Hypothalamus (tissue), 51 donors: ENCODE measurements around the gene FHIT.

Source experiments
- DNase-seq, 51 donors: peaks; one replicate each; lab custom pipeline; 2025; lab: John Stamatoyannopoulos, UW

FHIT gene

GRCh38 chr3:60395173-60395762 lies 856.0 kb downstream of the FHIT start:
- no peak for DNase-seq

DNA sequence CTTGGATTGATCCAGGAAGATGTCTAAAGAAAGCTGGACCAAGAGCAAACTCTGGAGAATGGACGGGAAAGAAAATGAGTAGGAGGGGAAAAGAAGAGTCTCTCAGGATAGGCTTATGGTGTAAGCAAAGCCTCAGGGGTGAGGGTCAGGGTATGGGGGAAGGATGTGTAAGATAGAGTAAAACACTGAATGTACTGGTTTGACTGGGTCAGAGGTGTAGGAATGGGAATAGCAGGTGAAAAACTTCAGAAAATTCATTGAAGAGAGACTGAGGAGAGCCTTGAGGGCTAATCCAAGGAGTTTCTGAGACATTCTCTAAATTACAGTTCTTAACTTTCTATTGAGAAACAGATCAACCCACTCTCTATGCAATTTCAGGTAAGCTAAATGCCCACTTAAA lies 857.3 kb downstream of the FHIT start:
- no peak for DNase-seq

DNA sequence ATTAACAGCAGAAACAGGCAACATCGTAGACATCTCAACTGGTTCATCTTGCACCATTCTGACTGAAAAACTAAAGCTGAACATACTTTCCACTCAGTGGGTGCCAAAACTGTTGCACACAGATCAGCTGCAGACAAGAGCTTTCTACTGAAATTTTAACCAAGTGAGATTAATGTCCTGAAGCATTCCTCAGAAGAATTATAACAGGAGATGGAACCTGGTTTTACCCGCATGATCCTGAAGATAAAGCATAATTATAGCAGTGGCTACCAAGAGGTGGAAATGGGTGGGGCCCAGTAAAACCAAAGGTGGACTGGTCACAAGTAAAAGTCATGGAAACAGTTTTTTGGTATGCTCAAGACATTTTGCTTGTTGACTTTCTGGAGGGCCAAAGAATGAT lies 858.8 kb downstream of the FHIT start:
- no peak for DNase-seq

DNA sequence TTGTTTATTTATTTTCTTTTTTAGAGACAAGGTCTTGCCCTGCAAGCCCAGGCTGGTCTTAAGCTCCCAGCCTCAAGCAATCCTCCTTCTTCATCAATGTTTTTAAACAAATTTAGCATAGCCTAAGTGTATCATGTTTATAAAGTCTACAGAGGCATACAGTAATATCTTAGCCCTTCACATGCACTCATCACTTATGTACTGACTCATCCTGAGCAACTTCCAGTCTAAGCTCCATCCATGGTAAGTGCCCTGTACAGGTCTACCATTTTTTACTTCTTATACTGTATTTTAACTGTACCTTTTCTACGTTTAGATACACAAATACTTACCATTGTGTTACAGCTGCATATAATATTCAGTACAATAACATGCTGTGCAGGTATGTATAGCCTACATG lies 860.0 kb downstream of the FHIT start:
- DNase-seq, result no peak

GRCh38 chr3:60388731-60389130 lies 862.5 kb downstream of the FHIT start:
- no peak for DNase-seq

DNA sequence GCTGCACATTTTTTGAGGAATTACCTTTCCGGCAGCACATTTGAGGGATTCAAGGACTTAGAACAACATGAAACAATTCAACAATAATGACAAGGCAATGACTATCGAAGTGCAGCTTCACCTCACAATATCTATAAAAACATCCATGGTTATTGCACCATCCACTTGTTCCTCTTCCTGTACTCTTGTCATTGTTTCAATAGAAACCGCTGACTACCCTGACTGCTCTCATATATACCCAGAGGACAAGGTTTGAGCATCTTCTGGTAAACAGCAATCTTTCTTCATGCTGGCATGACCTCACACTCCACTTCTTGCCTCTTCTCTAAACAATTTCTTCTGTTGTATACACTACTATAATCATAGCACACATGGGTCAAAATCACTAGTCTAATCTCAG lies 864.9 kb downstream of the FHIT start:
- no peak for DNase-seq

DNA sequence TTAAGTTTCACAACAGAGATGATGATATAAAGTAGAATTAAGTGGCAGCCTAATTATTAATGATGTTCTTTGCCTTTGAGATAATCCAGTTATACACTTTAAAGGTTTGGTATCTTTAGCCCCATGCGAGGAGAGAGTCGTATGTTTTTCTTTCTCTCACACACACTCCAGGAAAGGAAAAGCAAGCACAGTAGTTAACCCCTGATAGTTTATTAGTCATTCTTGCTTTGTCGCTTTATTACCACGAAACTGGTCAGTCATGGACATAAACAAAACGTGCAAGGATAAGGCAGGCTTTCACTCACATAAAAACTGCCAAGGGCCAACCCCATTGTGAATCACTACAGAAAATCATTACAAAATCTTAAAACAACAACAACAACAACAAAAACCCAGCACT lies 866.9 kb downstream of the FHIT start:
- no peak for DNase-seq

- no peak for DNase-seq
Observed at GRCh38 chr3:60383345-60383744, 867.9 kb downstream of the FHIT start.

GRCh38 chr3:60366486-60366885 lies 884.8 kb downstream of the FHIT start:
- no peak for DNase-seq

GRCh38 chr3:60365360-60365759 lies 885.9 kb downstream of the FHIT start:
- DNase-seq, result no peak

DNA sequence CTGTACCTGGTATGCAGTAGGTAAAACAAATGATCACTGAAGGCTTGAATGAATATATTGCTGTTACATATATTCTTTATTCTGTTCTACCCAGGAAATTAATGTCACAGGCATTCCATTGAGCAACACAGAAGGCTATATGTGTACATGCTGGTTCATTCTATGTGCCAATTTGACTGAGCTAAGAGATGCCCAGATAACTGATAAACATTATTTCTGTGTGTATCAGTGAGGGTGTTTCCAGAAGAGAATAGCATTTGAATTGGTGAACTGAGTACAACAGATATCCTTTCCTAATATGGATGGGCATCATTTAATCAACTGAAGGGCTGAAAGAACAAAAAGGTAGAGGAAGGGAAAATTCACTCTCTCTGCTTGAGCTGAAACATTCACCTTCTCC lies 886.8 kb downstream of the FHIT start:
- DNase-seq, result no peak

DNA sequence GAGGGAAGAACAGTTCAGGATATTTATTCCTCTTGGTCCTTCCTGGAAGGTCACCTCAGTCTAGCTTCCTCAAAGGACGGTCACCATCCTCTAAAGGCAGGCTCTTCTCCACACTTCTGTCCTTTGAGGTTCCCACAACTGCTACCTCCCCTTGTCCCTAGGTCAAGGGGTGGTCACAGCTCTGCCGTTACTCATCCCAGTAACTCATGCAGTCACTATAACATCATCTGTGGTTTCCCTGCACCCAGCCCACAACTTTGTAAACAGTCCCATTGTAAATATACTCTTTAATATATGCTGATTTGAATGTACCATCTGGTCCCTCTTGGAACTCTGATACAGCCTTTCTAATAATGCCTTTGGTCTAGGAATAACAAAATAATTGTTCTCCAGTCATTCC lies 887.4 kb downstream of the FHIT start:
- DNase-seq, result no peak

DNA sequence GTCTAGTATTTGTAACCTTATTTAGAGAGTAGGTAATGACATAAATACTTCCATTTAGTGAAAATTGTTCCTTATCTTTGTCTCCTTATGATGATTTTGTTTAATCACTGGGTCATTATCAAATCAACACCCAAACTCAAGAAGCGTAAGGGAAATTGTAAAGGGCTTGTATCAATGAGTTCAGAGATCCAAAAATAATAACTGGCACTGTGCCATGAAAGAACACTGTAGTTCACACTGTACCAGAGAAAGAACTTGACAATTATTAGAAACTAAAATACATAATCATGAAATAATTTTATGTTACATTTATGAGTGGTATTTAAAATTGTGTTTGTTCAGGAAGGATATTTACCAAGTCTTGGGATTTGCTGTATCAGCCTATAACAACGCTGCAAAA lies 895.4 kb downstream of the FHIT start:
- DNase-seq, result no peak

- DNase-seq, result no peak
Observed at GRCh38 chr3:60351481-60351880, 899.8 kb downstream of the FHIT start.

- no peak for DNase-seq
Observed at GRCh38 chr3:60344340-60344739, 906.9 kb downstream of the FHIT start.

DNA sequence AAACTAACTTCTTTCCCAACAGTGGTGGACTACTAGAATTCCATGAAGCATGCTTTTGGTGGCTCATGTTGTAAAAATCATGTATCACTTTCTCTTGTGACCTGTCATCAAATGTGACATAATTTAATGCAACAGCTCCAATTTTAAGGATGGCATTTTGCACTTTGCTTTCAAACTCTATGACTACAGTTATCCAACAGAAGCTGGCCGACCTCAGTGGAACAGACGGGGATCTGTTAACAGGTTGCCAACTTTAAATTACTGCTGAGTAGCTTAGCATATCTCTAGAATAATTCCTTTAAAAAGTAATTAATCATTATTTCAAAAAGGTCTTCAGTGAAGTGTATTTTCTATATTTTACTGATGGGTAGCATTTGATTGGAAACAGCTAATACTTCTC lies 907.4 kb downstream of the FHIT start:
- DNase-seq, result no peak

- DNase-seq, result no peak
Observed at GRCh38 chr3:60339304-60339703, 911.9 kb downstream of the FHIT start.

GRCh38 chr3:60337421-60337820 lies 913.8 kb downstream of the FHIT start:
- DNase-seq, result no peak

- no peak for DNase-seq
Observed at GRCh38 chr3:60336061-60336460, 915.2 kb downstream of the FHIT start.

- no peak for DNase-seq
Observed at GRCh38 chr3:60333710-60334109, 917.5 kb downstream of the FHIT start.

- no peak for DNase-seq
Observed at GRCh38 chr3:60330107-60330506, 921.1 kb downstream of the FHIT start.

GRCh38 chr3:60325610-60326170 lies 925.6 kb downstream of the FHIT start:
- DNase-seq, result no peak

DNA sequence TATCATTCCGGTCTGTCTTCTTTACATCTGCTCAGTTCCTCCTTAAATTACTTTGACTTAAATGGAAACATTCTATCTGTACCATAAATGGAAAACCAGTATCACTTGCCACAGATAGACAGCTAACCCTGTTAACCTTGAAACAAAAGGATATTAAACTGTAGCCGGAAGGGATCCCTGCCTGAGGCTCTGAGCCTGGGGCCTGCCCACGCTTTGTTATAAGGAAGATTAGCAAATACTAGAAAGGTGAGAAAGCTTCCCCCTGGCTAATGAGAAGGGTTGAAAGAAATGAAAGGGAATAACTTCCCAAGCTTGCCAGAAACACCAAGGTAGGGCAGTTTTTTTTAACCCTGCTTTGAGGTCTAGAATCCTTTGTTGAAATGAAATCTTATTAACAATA lies 927.6 kb downstream of the FHIT start:
- no peak for DNase-seq
